Measurements from ENCODE around the gene SLC2A5.
"Not testable (repeated sequence)": the region's sequence is repeated elsewhere in the genome, so short reads cannot be mapped to it uniquely, and the experiment has no call there.

SLC2A5 gene

GRCh38 chr1:9004700-9005394 lies 64.6 kb downstream of the SLC2A5 start:
- peak; percentile 71 for DNase-seq (ENCODE audit: low read depth)

- DNase-seq (ENCODE audit: low read depth), result no peak
Measured at GRCh38 chr1:9004031-9004699, 65.3 kb downstream of the SLC2A5 start.

- not testable (repeated sequence) for DNase-seq (ENCODE audit: low read depth)
Measured at GRCh38 chr1:9002215-9002560, 67.2 kb downstream of the SLC2A5 start.

GRCh38 chr1:9001534-9002214 lies 67.8 kb downstream of the SLC2A5 start:
- DNase-seq (ENCODE audit: low read depth), result not testable (repeated sequence)

- DNase-seq (ENCODE audit: low read depth), result not testable (repeated sequence)
Measured at GRCh38 chr1:8993962-8994675, 75.3 kb downstream of the SLC2A5 start.

GRCh38 chr1:8992936-8993687 lies 76.3 kb downstream of the SLC2A5 start:
- no peak for DNase-seq (ENCODE audit: low read depth)

GRCh38 chr1:8989821-8990220 lies 79.6 kb downstream of the SLC2A5 start:
- DNase-seq (ENCODE audit: low read depth), result no peak

GRCh38 chr1:8989061-8989460 lies 80.4 kb downstream of the SLC2A5 start:
- DNase-seq (ENCODE audit: low read depth), result no peak

- DNase-seq (ENCODE audit: low read depth), result no peak
Measured at GRCh38 chr1:8988618-8988967, 80.8 kb downstream of the SLC2A5 start.

- peak; percentile 53 for DNase-seq (ENCODE audit: low read depth)
Measured at GRCh38 chr1:8987881-8988617, 81.4 kb downstream of the SLC2A5 start.

- DNase-seq (ENCODE audit: low read depth), result no peak
Measured at GRCh38 chr1:8986814-8987190, 82.6 kb downstream of the SLC2A5 start.

GRCh38 chr1:8985915-8986813 lies 83.3 kb downstream of the SLC2A5 start:
- no peak for DNase-seq (ENCODE audit: low read depth)
